ENCODE data around the gene LCE1E.

Gene LCE1E

GRCh38 chr1:152774875-152775274 lies 11.2 kb upstream of the LCE1E start, which contains the start of gene LCE1F:
LCE1F (plus strand) TSS chr1:152775140; CDS start chr1:152776372, 1,232 bp downstream.
- no peak within 1 kb of the TSS for H3K9ac ChIP-seq (ENCODE audit: low read depth, low read length, poor library complexity, severe bottlenecking)
- no peak for TF ChIP-seq EZH2phosphoT487 (IDR thresholded peaks at IDR 0.05; ENCODE audit: borderline replicate concordance)
- TF ChIP-seq, protein P1, sequence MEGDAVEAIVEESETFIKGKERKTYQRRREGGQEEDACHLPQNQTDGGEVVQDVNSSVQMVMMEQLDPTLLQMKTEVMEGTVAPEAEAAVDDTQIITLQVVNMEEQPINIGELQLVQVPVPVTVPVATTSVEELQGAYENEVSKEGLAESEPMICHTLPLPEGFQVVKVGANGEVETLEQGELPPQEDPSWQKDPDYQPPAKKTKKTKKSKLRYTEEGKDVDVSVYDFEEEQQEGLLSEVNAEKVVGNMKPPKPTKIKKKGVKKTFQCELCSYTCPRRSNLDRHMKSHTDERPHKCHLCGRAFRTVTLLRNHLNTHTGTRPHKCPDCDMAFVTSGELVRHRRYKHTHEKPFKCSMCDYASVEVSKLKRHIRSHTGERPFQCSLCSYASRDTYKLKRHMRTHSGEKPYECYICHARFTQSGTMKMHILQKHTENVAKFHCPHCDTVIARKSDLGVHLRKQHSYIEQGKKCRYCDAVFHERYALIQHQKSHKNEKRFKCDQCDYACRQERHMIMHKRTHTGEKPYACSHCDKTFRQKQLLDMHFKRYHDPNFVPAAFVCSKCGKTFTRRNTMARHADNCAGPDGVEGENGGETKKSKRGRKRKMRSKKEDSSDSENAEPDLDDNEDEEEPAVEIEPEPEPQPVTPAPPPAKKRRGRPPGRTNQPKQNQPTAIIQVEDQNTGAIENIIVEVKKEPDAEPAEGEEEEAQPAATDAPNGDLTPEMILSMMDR (conservative IDR thresholded peaks at IDR 0.05; ENCODE audit: low read length): no peak
- H3K4me1 ChIP-seq (ENCODE audit: insufficient read depth, low read length, poor library complexity, severe bottlenecking): no peaks in the 10 kb centered on the region

GRCh38 chr1:152776361-152776760 lies 9.7 kb upstream of the LCE1E start:
- no peak for TF ChIP-seq EZH2phosphoT487 (IDR thresholded peaks at IDR 0.05; ENCODE audit: borderline replicate concordance)
- TF ChIP-seq, protein P1 (conservative IDR thresholded peaks at IDR 0.05; ENCODE audit: low read length): no peak

More at GRCh38 chr1:152774875-152775274, 11.2 kb upstream of the LCE1E start, which contains the start of gene LCE1F:
- Histone ChIP-seq H3K4me2 (ENCODE audit: low read depth, low read length, poor library complexity, severe bottlenecking) (no peak within 1 kb of the TSS), H2AFZ (ENCODE audit: low read length) (no peak within 1 kb of the TSS), H4K20me1 (ENCODE audit: insufficient read depth, low read length, poor library complexity, severe bottlenecking) (no peaks in the 10 kb centered on the region), H3F3A (ENCODE audit: low read depth) (no peaks in the 10 kb centered on the region), H3K9me2 (replicated peaks; ENCODE audit: low read depth, low read length) (no peaks in the 10 kb centered on the region), H3K9me3 (ENCODE audit: insufficient read depth, low read depth, low read length) (no peaks in the 10 kb centered on the region), H3K79me2 (ENCODE audit: insufficient read depth, low read length) (no peaks in the 10 kb centered on the region), H3K27me3 (ENCODE audit: insufficient read depth, low read length, poor library complexity, severe bottlenecking) (no peaks in the 10 kb centered on the region), H3K4me3 (ENCODE audit: low read length, poor library complexity, severe bottlenecking) (no peak within 1 kb of the TSS), H3K36me3 (ENCODE audit: insufficient read depth, low read length) (no peaks in the 10 kb centered on the region)

GRCh38 chr1:152777510-152778137 lies 8.4 kb upstream of the LCE1E start:
- Histone ChIP-seq H3K4me3 (ENCODE audit: low read length, poor library complexity, severe bottlenecking) (no peak overlapping the region), H3F3A (ENCODE audit: low read depth) (no peaks in the 10 kb centered on the region), H3K9me3 (ENCODE audit: insufficient read depth, low read depth, low read length) (no peaks in the 10 kb centered on the region), H3K4me1 (ENCODE audit: insufficient read depth, low read length, poor library complexity, severe bottlenecking) (no peaks in the 10 kb centered on the region), H3K4me2 (ENCODE audit: low read depth, low read length, poor library complexity, severe bottlenecking) (no peak overlapping the region), H3K36me3 (ENCODE audit: insufficient read depth, low read length) (no peaks in the 10 kb centered on the region), H3K9ac (ENCODE audit: low read depth, low read length, poor library complexity, severe bottlenecking) (no peak overlapping the region), H2AFZ (ENCODE audit: low read length) (no peak overlapping the region), H3K79me2 (ENCODE audit: insufficient read depth, low read length) (no peaks in the 10 kb centered on the region), H4K20me1 (ENCODE audit: insufficient read depth, low read length, poor library complexity, severe bottlenecking) (no peaks in the 10 kb centered on the region), H3K27me3 (ENCODE audit: insufficient read depth, low read length, poor library complexity, severe bottlenecking) (no peaks in the 10 kb centered on the region), H3K9me2 (replicated peaks; ENCODE audit: low read depth, low read length) (no peaks in the 10 kb centered on the region)
- no peak for TF ChIP-seq EZH2phosphoT487 (IDR thresholded peaks at IDR 0.05; ENCODE audit: borderline replicate concordance)
- TF ChIP-seq, protein P1 (conservative IDR thresholded peaks at IDR 0.05; ENCODE audit: low read length): peak; percentile 69

More at GRCh38 chr1:152776361-152776760, 9.7 kb upstream of the LCE1E start:
- Histone ChIP-seq H3K9me3 (ENCODE audit: insufficient read depth, low read depth, low read length) (no peaks in the 10 kb centered on the region), H3K4me1 (ENCODE audit: insufficient read depth, low read length, poor library complexity, severe bottlenecking) (no peaks in the 10 kb centered on the region), H3K9ac (ENCODE audit: low read depth, low read length, poor library complexity, severe bottlenecking) (no peak overlapping the region), H3K9me2 (replicated peaks; ENCODE audit: low read depth, low read length) (no peaks in the 10 kb centered on the region), H3K79me2 (ENCODE audit: insufficient read depth, low read length) (no peaks in the 10 kb centered on the region), H4K20me1 (ENCODE audit: insufficient read depth, low read length, poor library complexity, severe bottlenecking) (no peaks in the 10 kb centered on the region), H2AFZ (ENCODE audit: low read length) (no peak overlapping the region), H3K4me2 (ENCODE audit: low read depth, low read length, poor library complexity, severe bottlenecking) (no peak overlapping the region), H3F3A (ENCODE audit: low read depth) (no peaks in the 10 kb centered on the region), H3K27me3 (ENCODE audit: insufficient read depth, low read length, poor library complexity, severe bottlenecking) (no peaks in the 10 kb centered on the region), H3K4me3 (ENCODE audit: low read length, poor library complexity, severe bottlenecking) (no peak overlapping the region), H3K36me3 (ENCODE audit: insufficient read depth, low read length) (no peaks in the 10 kb centered on the region)

Data from Loucy (cell line).